Prostate gland (tissue), 1 donor: ENCODE data around the gene ST7.

Experiments
- POLR2A ChIP-seq: fragments of 450-650 bp; IDR thresholded peaks from one replicate; pipeline ENCODE4 v1.6.1; 2016; ENCODE audit warnings: antibody characterized with exemption, mild to moderate bottlenecking
- POLR2AphosphoS5 ChIP-seq: sonication (generic); formaldehyde crosslinking; IDR thresholded peaks from one replicate; pipeline ENCODE4 v1.6.1; 2017; ENCODE audit warnings: antibody characterized with exemption

GRCh38 chr7:117019786-117020590 is 66.7 kb downstream of the ST7 start:
- TF ChIP-seq POLR2A (no peak), POLR2AphosphoS5 (peak; percentile 26)
